ENCODE measurements around the gene PLA2G4B.
A peak's percentile ranks its signal among the peaks of the same experiment; 100 is the strongest.

The PLA2G4B gene

GRCh38 chr15:41809121-41809520, 29.5 kb upstream of the PLA2G4B start:
- no peak for DNase-seq

GRCh38 chr15:41809526-41810220, 29.0 kb upstream of the PLA2G4B start:
- no peak for DNase-seq

GRCh38 chr15:41810651-41811431, 27.8 kb upstream of the PLA2G4B start:
- DNase-seq, result no peak

GRCh38 chr15:41811432-41812195, 27.0 kb upstream of the PLA2G4B start:
- peak; percentile 20 for DNase-seq

GRCh38 chr15:41812820-41813375, 25.7 kb upstream of the PLA2G4B start:
- DNase-seq, result no peak

GRCh38 chr15:41813426-41813825, 25.2 kb upstream of the PLA2G4B start:
- no peak for DNase-seq

- no peak for DNase-seq
These were observed 24.1 kb upstream of the PLA2G4B start for GRCh38 chr15:41814534-41814933.

- DNase-seq, result no peak
These were observed 21.9 kb upstream of the PLA2G4B start for GRCh38 chr15:41816788-41817187.

GRCh38 chr15:41817327-41817726, 21.3 kb upstream of the PLA2G4B start:
- no peak for DNase-seq

GRCh38 chr15:41817781-41818180, 20.9 kb upstream of the PLA2G4B start:
- no peak for DNase-seq

- DNase-seq, result no peak
These were observed 19.1 kb upstream of the PLA2G4B start for GRCh38 chr15:41819455-41820050.

- DNase-seq, result no peak
These were observed 17.7 kb upstream of the PLA2G4B start for GRCh38 chr15:41820791-41821423.

- DNase-seq, result no peak
These were observed 16.8 kb upstream of the PLA2G4B start for GRCh38 chr15:41821831-41822230.

- DNase-seq, result no peak
These were observed 16.2 kb upstream of the PLA2G4B start for GRCh38 chr15:41822471-41822870.

- DNase-seq, result no peak
These were observed 15.7 kb upstream of the PLA2G4B start for GRCh38 chr15:41822957-41823356.

- DNase-seq, result no peak
These were observed 15.1 kb upstream of the PLA2G4B start for GRCh38 chr15:41823502-41823901.

GRCh38 chr15:41824062-41824745, 14.4 kb upstream of the PLA2G4B start:
- DNase-seq, result no peak

- no peak for DNase-seq
These were observed 13.5 kb upstream of the PLA2G4B start for GRCh38 chr15:41825145-41825544.

- no peak for DNase-seq
These were observed 12.8 kb upstream of the PLA2G4B start for GRCh38 chr15:41825572-41826535.

GRCh38 chr15:41827290-41827879, 11.3 kb upstream of the PLA2G4B start:
- DNase-seq, result no peak
